H1 (cell line): ENCODE data around the gene SSB. TPM values are rescaled to one million over a fixed set of nuclear protein-coding genes. Genes with fewer than 3 reads are reported as not detected.

Experiments
- CTCF ChIA-PET: fragments of 300-600 bp; sonication (Branson Sonifier 250); formaldehyde crosslinking; loops from one replicate; lab custom pipeline; 2021; ENCODE audit not compliant: partially characterized antibody; lab: Charles Lee
- POLR2A ChIA-PET: fragments of 300-600 bp; sonication (Branson Sonifier 250); formaldehyde crosslinking; loops from one replicate; lab custom pipeline; 2021; ENCODE audit warnings: inconsistent platforms; ENCODE audit not compliant: partially characterized antibody; lab: Charles Lee
- DNase-seq, 2 experiments: peaks; one replicate each; pipeline versions ENCODE4 v3.0.0 to v3.0.0-alpha.2; 2010 to 2022; ENCODE audit warnings: low spot score in 2 of 2, low read depth in 1 of 2, mixed read lengths in 1 of 2
- FAIRE-seq: peaks from 2 replicates; lab custom pipeline; 2011; peaks lifted over from hg19 to GRCh38; lab: Jason Lieb, UNC
- H2AFZ ChIP-seq: 2 replicates; pipeline ENCODE4 v1.8.1; 2012; ENCODE audit warnings: low read length, inconsistent platforms
- H2AK5ac ChIP-seq: 2 replicates; pipeline ENCODE4 v1.6.1; 2013; ENCODE audit warnings: low read depth, low read length
- H2BK120ac ChIP-seq: replicated peaks from 2 replicates; pipeline ENCODE3; 2013; ENCODE audit warnings: low read depth, low read length, inconsistent platforms
- H2BK12ac ChIP-seq: 2 replicates; pipeline ENCODE4 v1.6.1; 2013; ENCODE audit warnings: low read depth, low read length
- H2BK15ac ChIP-seq: 2 replicates; pipeline ENCODE4 v1.6.1; 2013; ENCODE audit warnings: low read length
- H2BK20ac ChIP-seq: 2 replicates; pipeline ENCODE4 v1.6.1; 2013; ENCODE audit warnings: low read length
- H2BK5ac ChIP-seq: 2 replicates; pipeline ENCODE4 v1.6.1; 2013; ENCODE audit warnings: low read depth, low read length
- H3K14ac ChIP-seq: 2 replicates; pipeline ENCODE4 v1.6.1; 2013; ENCODE audit warnings: inconsistent platforms; ENCODE audit not compliant: insufficient read length
- H3K18ac ChIP-seq: 2 replicates; pipeline ENCODE4 v1.6.1; 2013; ENCODE audit warnings: low read length; ENCODE audit errors: extremely low read depth
- H3K23ac ChIP-seq: 2 replicates; pipeline ENCODE4 v1.6.1; 2013; ENCODE audit warnings: inconsistent platforms; ENCODE audit not compliant: insufficient read length
- H3K23me2 ChIP-seq: 2 replicates; pipeline ENCODE4 v1.6.1; 2013; ENCODE audit warnings: low read depth, low read length
- H3K27ac ChIP-seq: 2 replicates; pipeline ENCODE4 v1.6.1; 2011; ENCODE audit warnings: low read depth, low read length, inconsistent platforms
- H3K27me3 ChIP-seq, 4 experiments: replicated peaks in 1 of 4; 1 replicate in 1 of 4; 2 replicates in 3 of 4; pipeline versions ENCODE4 v1.6.1 to v1.8.1; 2011 to 2013; ENCODE audit warnings: low read length in 3 of 4, mild to moderate bottlenecking in 3 of 4, inconsistent platforms in 2 of 4, mixed read lengths in 2 of 4, moderate library complexity in 1 of 4; ENCODE audit not compliant: control insufficient read depth in 3 of 4, insufficient read depth in 3 of 4; ENCODE audit errors: extremely low read depth in 1 of 4
- H3K36me3 ChIP-seq, 4 experiments: 2 replicates each; pipeline versions ENCODE4 v1.6.1 to v1.8.1; 2011 to 2013; ENCODE audit warnings: mild to moderate bottlenecking in 4 of 4, low read length in 3 of 4, moderate library complexity in 2 of 4, control low read depth in 1 of 4, inconsistent platforms in 1 of 4; ENCODE audit not compliant: insufficient read depth in 4 of 4, control insufficient read depth in 2 of 4
- H3K4ac ChIP-seq: replicated peaks from 2 replicates; pipeline ENCODE3; 2013; ENCODE audit warnings: low read length, low read depth, mixed read lengths, inconsistent platforms; ENCODE audit not compliant: insufficient read length
- H3K4me1 ChIP-seq, 4 experiments: replicated peaks in 1 of 4; 1 replicate in 1 of 4; 2 replicates in 3 of 4; pipeline versions ENCODE4 v1.6.1 to v1.8.1; 2011 to 2013; ENCODE audit warnings: low read length in 3 of 4, inconsistent platforms in 2 of 4, mixed read lengths in 1 of 4; ENCODE audit not compliant: insufficient read depth in 4 of 4, control insufficient read depth in 3 of 4
- H3K4me2 ChIP-seq, 2 experiments: 2 replicates each; pipeline versions ENCODE4 v1.6.1 to v1.8.1; 2011 to 2013; ENCODE audit warnings: low read depth in 2 of 2, low read length in 2 of 2, control low read depth in 1 of 2, inconsistent platforms in 1 of 2, mild to moderate bottlenecking in 1 of 2; ENCODE audit not compliant: insufficient read depth in 1 of 2
- H3K4me3 ChIP-seq, 4 experiments: fragments of 200-600, 300-600 bp in 1 of 4; sonication (generic), shearing (Covaris generic), sonication (Bioruptor Twin) in 1 of 4; 2 replicates each; pipeline versions ENCODE4 v1.5.1 to v1.8.1; 2011 to 2016; ENCODE audit warnings: low read length in 4 of 4, low read depth in 3 of 4, control low read depth in 2 of 4, inconsistent platforms in 2 of 4, mild to moderate bottlenecking in 2 of 4, mixed read lengths in 1 of 4, moderate library complexity in 1 of 4; ENCODE audit not compliant: insufficient read depth in 2 of 4; ENCODE audit errors: extremely low read depth in 1 of 4
- H3K56ac ChIP-seq: replicated peaks from 2 replicates; pipeline ENCODE3; 2013; ENCODE audit warnings: low read depth, mild to moderate bottlenecking, mixed read lengths, low read length, inconsistent platforms; ENCODE audit not compliant: insufficient read length
- H3K79me1 ChIP-seq: 2 replicates; pipeline ENCODE4 v1.6.1; 2013; ENCODE audit warnings: low read depth, low read length, control low read depth
- H3K79me2 ChIP-seq, 2 experiments: 2 replicates each; pipeline versions ENCODE4 v1.6.1 to v1.8.1; 2012 to 2013; ENCODE audit warnings: low read length in 2 of 2, mild to moderate bottlenecking in 2 of 2, inconsistent platforms in 1 of 2; ENCODE audit not compliant: insufficient read depth in 2 of 2, control insufficient read depth in 1 of 2
- H3K9ac ChIP-seq, 4 experiments: replicated peaks in 1 of 4; 1 replicate in 1 of 4; 2 replicates in 3 of 4; pipeline versions ENCODE4 v1.6.1 to v1.8.1; 2011 to 2013; ENCODE audit warnings: low read depth in 3 of 4, low read length in 3 of 4, control low read depth in 2 of 4, mild to moderate bottlenecking in 2 of 4, moderate library complexity in 2 of 4, inconsistent platforms in 1 of 4; ENCODE audit errors: extremely low read depth in 1 of 4
- H3K9me3 ChIP-seq, 2 experiments: 2 replicates each; pipeline versions ENCODE4 v1.6.1 to v1.8.1; 2012 to 2013; ENCODE audit warnings: mild to moderate bottlenecking in 2 of 2, moderate library complexity in 2 of 2, control low read depth in 1 of 2, inconsistent platforms in 1 of 2, low read depth in 1 of 2, low read length in 1 of 2, mixed read lengths in 1 of 2; ENCODE audit not compliant: insufficient read depth in 2 of 2
- H4K20me1 ChIP-seq, 2 experiments: replicated peaks in 1 of 2; 2 replicates each; pipeline versions ENCODE3 to v1.8.1; 2011 to 2013; ENCODE audit warnings: inconsistent platforms in 2 of 2, low read length in 2 of 2, mild to moderate bottlenecking in 1 of 2; ENCODE audit not compliant: insufficient read depth in 2 of 2, control insufficient read depth in 1 of 2
- H4K5ac ChIP-seq: 2 replicates; pipeline ENCODE4 v1.6.1; 2013; ENCODE audit warnings: low read length, low read depth, mixed read lengths, inconsistent platforms; ENCODE audit not compliant: insufficient read length
- H4K8ac ChIP-seq: 2 replicates; pipeline ENCODE4 v1.8.0; 2013; ENCODE audit warnings: mild to moderate bottlenecking, moderate library complexity, low read length, inconsistent platforms; ENCODE audit not compliant: insufficient read depth; ENCODE audit errors: extremely low read depth
- H4K91ac ChIP-seq: replicated peaks from 2 replicates; pipeline ENCODE3; 2013; ENCODE audit warnings: low read length, mixed read lengths, inconsistent platforms; ENCODE audit not compliant: insufficient read length
- CBX5 ChIP-seq: fragments of 300-800, 300-1000 bp; sonication (generic); IDR thresholded peaks from 2 replicates; pipeline ENCODE4 v1.7.1; 2016; ENCODE audit warnings: antibody characterized with exemption, low read length, low read depth
- EGR1 ChIP-seq: IDR thresholded peaks from 2 replicates; pipeline ENCODE4 v1.6.1; 2011; ENCODE audit warnings: low read depth, low read length, borderline replicate concordance
- GABPA ChIP-seq: IDR thresholded peaks from 2 replicates; pipeline ENCODE4 v1.6.1; 2011; ENCODE audit warnings: mild to moderate bottlenecking, low read length, moderate library complexity, borderline replicate concordance; ENCODE audit not compliant: insufficient read depth
- HDAC6 ChIP-seq: IDR thresholded peaks from one replicate; pipeline ENCODE4 v1.7.1; 2012; ENCODE audit warnings: low read depth, mild to moderate bottlenecking, inconsistent platforms, low read length, moderate library complexity
- POLR2AphosphoS5 ChIP-seq: IDR thresholded peaks from 2 replicates; pipeline ENCODE4 v1.6.1; 2011; ENCODE audit warnings: low read depth, low read length
- SP4 ChIP-seq: IDR thresholded peaks from 2 replicates; pipeline ENCODE4 v1.6.1; 2012; ENCODE audit warnings: low read length, inconsistent platforms
- WGBS, 2 experiments: shearing (Covaris generic) in 1 of 2; methylation state at CpG; one replicate each; pipeline versions ENCODE4 v1.1.6 to v1.1.7; 2013 to 2015; ENCODE audit warnings: low lambda C conversion rate in 2 of 2, mixed read lengths in 2 of 2, inconsistent platforms in 1 of 2, low coverage in 1 of 2, missing lambda C conversion rate in 1 of 2; ENCODE audit not compliant: insufficient replicate concordance in 2 of 2, insufficient coverage in 1 of 2, insufficient read length in 1 of 2; ENCODE audit errors: extremely low coverage in 1 of 2, missing lambda C conversion rate in 1 of 2; 5-methylcytosine and 5-hydroxymethylcytosine counted together
- polyA plus RNA-seq, 7 experiments: library from polyadenylated mRNA; depleted of rRNA in 3 of 7; stranded (reverse) in 5 of 7; unstranded in 2 of 7; fragments of >200 nt in 5 of 7; fragments of 200-250 nt in 2 of 7; gene quantifications; 1 replicate in 5 of 7; 2 replicates in 1 of 7; 4 replicates in 1 of 7; pipeline versions ENCODE4 v1.2.1 to v1.2.3, GENCODE V29; 2011 to 2013; ENCODE audit warnings: missing spikeins in 2 of 7, mixed read lengths in 2 of 7
- total RNA-seq: library from RNA; stranded (reverse); fragmentation: NEBNext Ultra II Directional; extraction: Animal tissue kit (Norgen Biotek cat#: 25700); gene quantifications from 2 replicates; pipeline ENCODE4 v1.2.1, GENCODE V29; 2021

The SSB gene
- total and polyA plus RNA-seq, 2 of the 8 experiments (the other 6 are each of a cell fraction or from before 2014, with no cell fraction given), result 60.8 to 270 TPM

DNA sequence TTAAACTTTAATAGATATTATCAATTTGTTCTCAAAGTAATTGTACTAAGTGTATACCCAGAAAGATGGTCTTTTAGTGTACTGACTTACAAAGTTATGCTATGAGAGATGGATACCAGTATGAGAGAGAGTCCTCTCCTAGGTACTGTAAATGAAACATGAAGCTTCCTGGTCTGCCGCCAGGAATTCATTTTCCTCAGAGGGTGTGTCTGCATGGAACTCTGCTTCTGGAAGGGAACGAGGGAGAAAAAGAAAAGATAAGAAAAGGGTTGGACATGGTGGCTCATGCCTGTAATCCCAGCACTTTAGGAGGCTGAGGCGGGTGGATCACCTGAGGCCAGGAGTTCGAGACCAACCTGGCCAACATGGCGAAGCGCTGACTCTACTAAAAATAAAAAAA, 2.2 kb upstream of the SSB start:
- 83% methylated on average over 6 of the region's 6 CpGs; no CpG with 5 or more reads in 1 of the 2 experiments for WGBS, 2 experiments
- FAIRE-seq (no peak), DNase-seq (no peak)
- no peak overlapping the region for H3K4me3 ChIP-seq
- H3K9me3 ChIP-seq, result no peaks in the 10 kb centered on the region
- TF ChIP-seq GABPA, result no peak
- TF ChIP-seq HDAC6, result no peak
- no peak for TF ChIP-seq POLR2AphosphoS5
- no peak for TF ChIP-seq EGR1
- no peak for TF ChIP-seq SP4
- TF ChIP-seq CBX5, result no peak
- H2BK15ac ChIP-seq, result no peak overlapping the region
- H4K91ac ChIP-seq, result no peak overlapping the region
- no peak overlapping the region for H2BK20ac ChIP-seq
- H4K8ac ChIP-seq, result no peak overlapping the region
- H2BK12ac ChIP-seq, result no peak overlapping the region
- no peak overlapping the region for H2AK5ac ChIP-seq
- peaks cover 0 to 2% of the 10 kb centered on the region in 2 experiments for H4K20me1 ChIP-seq
- H3K79me1 ChIP-seq, result no peaks in the 10 kb centered on the region
- no peak overlapping the region for H3K56ac ChIP-seq
- no peak overlapping the region for H3K9ac ChIP-seq
- peaks cover 9 to 26% of the 10 kb centered on the region in 2 experiments for H3K79me2 ChIP-seq
- H3K27ac ChIP-seq, result no peak overlapping the region
- H2BK120ac ChIP-seq, result no peak overlapping the region
- H3K23ac ChIP-seq, result no peak overlapping the region
- H2AFZ ChIP-seq, result no peak overlapping the region
- H3K14ac ChIP-seq, result no peak overlapping the region
- ChIA-PET CTCF (interaction anchor here (1.2 kb wide), 1 partner anchor 29 kb away, joined by 3 read pairs; no protein-coding TSS in a partner anchor), POLR2A (no interaction called here)
- H3K18ac ChIP-seq, result no peak overlapping the region
- H3K27me3 ChIP-seq, result peaks cover 0 to 2% (median 0%) of the 10 kb centered on the region in 4 experiments; a peak in 1 of 7 replicates
- H3K23me2 ChIP-seq, result peaks cover 5% of the 10 kb centered on the region; the same call in 1 of the 2 replicates
- no peak overlapping the region for H3K4ac ChIP-seq
- H3K36me3 ChIP-seq, result peaks cover 0 to 11% (median under 1%) of the 10 kb centered on the region in 4 experiments; a peak in 3 of 8 replicates
- H3K4me1 ChIP-seq, result peaks cover 0 to 7% (median 2%) of the 10 kb centered on the region in 4 experiments; a peak in 4 of 7 replicates
- no peak overlapping the region for H3K4me2 ChIP-seq
- no peak overlapping the region for H2BK5ac ChIP-seq
- H4K5ac ChIP-seq, result no peak overlapping the region
